ACC112 (cell line): ENCODE measurements around the gene APBA2.

Source experiments
- H2AFZ ChIP-seq: fragments of 200-600 bp; sonication (generic); one replicate; pipeline ENCODE4 v1.6.0; 2017; ENCODE audit warnings: antibody characterized with exemption, low read length; ENCODE audit not compliant: unreplicated experiment
- H3K27ac ChIP-seq: fragments of 200-600 bp; sonication (generic); 2 replicates; pipeline ENCODE4 v1.5.1; 2014; ENCODE audit warnings: low read depth, mild to moderate bottlenecking, antibody characterized with exemption, low read length, moderate library complexity
- H3K27me3 ChIP-seq: fragments of 200-600 bp; sonication (generic); 2 replicates; pipeline ENCODE4 v1.6.1; 2014; ENCODE audit warnings: mild to moderate bottlenecking, antibody characterized with exemption, low read length, moderate library complexity, mixed read lengths; ENCODE audit not compliant: insufficient read depth
- H3K36me3 ChIP-seq: fragments of 200-600 bp; sonication (generic); 2 replicates; pipeline ENCODE4 v1.6.1; 2016; ENCODE audit warnings: mild to moderate bottlenecking, antibody characterized with exemption, low read length, moderate library complexity, mixed read lengths; ENCODE audit not compliant: insufficient read depth
- H3K4me1 ChIP-seq: fragments of 200-600 bp; sonication (generic); one replicate; pipeline ENCODE4 v1.6.1; 2016; ENCODE audit warnings: low read length, mixed read lengths; ENCODE audit not compliant: insufficient read depth, unreplicated experiment, control insufficient read depth
- H3K4me3 ChIP-seq: fragments of 200-600 bp; sonication (generic); 2 replicates; pipeline ENCODE4 v1.5.1; 2014; ENCODE audit warnings: mild to moderate bottlenecking, low read depth, low read length
- H3K79me2 ChIP-seq: fragments of 200-600 bp; sonication (generic); one replicate; pipeline ENCODE4 v1.6.0; 2016; ENCODE audit warnings: low read length; ENCODE audit not compliant: control insufficient read depth, unreplicated experiment, insufficient read depth

The APBA2 gene

GRCh38 chr15:28878209-28878608 is 7.6 kb upstream of the APBA2 start:
- Histone ChIP-seq H3K27me3 (no peaks in the 10 kb centered on the region), H2AFZ (no peak overlapping the region), H3K79me2 (no peaks in the 10 kb centered on the region), H3K4me3 (no peak overlapping the region), H3K36me3 (no peaks in the 10 kb centered on the region), H3K4me1 (no peaks in the 10 kb centered on the region), H3K27ac (no peak overlapping the region)

GRCh38 chr15:28879551-28879950 is 6.2 kb upstream of the APBA2 start:
- H3K27me3 ChIP-seq, result no peaks in the 10 kb centered on the region
- no peaks in the 10 kb centered on the region for H3K36me3 ChIP-seq
- H3K27ac ChIP-seq, result no peak overlapping the region
- no peaks in the 10 kb centered on the region for H3K4me1 ChIP-seq
- H3K4me3 ChIP-seq, result no peak overlapping the region
- no peak overlapping the region for H2AFZ ChIP-seq
- no peaks in the 10 kb centered on the region for H3K79me2 ChIP-seq

- no peaks in the 10 kb centered on the region for H3K27me3 ChIP-seq
- no peaks in the 10 kb centered on the region for H3K36me3 ChIP-seq
- H2AFZ ChIP-seq, result no peak overlapping the region
These were observed 5.1 kb upstream of the APBA2 start for GRCh38 chr15:28880680-28881079.

GRCh38 chr15:28881170-28881569 is 4.6 kb upstream of the APBA2 start:
- no peak overlapping the region for H2AFZ ChIP-seq
- H3K27me3 ChIP-seq, result no peaks in the 10 kb centered on the region
- no peak overlapping the region for H3K27ac ChIP-seq
- H3K36me3 ChIP-seq, result no peaks in the 10 kb centered on the region
- H3K4me3 ChIP-seq, result no peak overlapping the region
- no peaks in the 10 kb centered on the region for H3K4me1 ChIP-seq
- no peaks in the 10 kb centered on the region for H3K79me2 ChIP-seq

More at GRCh38 chr15:28880680-28881079, 5.1 kb upstream of the APBA2 start:
- Histone ChIP-seq H3K4me1 (no peaks in the 10 kb centered on the region), H3K4me3 (no peak overlapping the region), H3K79me2 (no peaks in the 10 kb centered on the region), H3K27ac (no peak overlapping the region)

- Histone ChIP-seq H3K4me3 (no peak overlapping the region), H3K27me3 (no peaks in the 10 kb centered on the region), H3K27ac (no peak overlapping the region), H3K79me2 (peaks cover 1% of the 10 kb centered on the region), H3K4me1 (peaks cover 2% of the 10 kb centered on the region), H3K36me3 (no peaks in the 10 kb centered on the region), H2AFZ (no peak overlapping the region)
These were observed 4.2 kb upstream of the APBA2 start for GRCh38 chr15:28881600-28881999.

- Histone ChIP-seq H3K27me3 (no peaks in the 10 kb centered on the region), H3K27ac (no peak overlapping the region), H3K4me1 (peaks cover 6% of the 10 kb centered on the region), H2AFZ (no peak overlapping the region), H3K79me2 (peaks cover 4% of the 10 kb centered on the region), H3K4me3 (no peak overlapping the region), H3K36me3 (no peaks in the 10 kb centered on the region)
These were observed 1.4 kb upstream of the APBA2 start for GRCh38 chr15:28884151-28884940.

GRCh38 chr15:28885128-28885629 is 595 bp upstream of the APBA2 start:
- Histone ChIP-seq H3K27ac (no peak overlapping the region), H3K79me2 (peaks cover 4% of the 10 kb centered on the region), H2AFZ (peak overlapping the region; percentile 93), H3K36me3 (no peaks in the 10 kb centered on the region), H3K4me3 (peak overlapping the region; percentile 92), H3K27me3 (no peaks in the 10 kb centered on the region), H3K4me1 (peaks cover 6% of the 10 kb centered on the region)

- Histone ChIP-seq H3K36me3 (no peaks in the 10 kb centered on the region), H3K79me2 (peaks cover 4% of the 10 kb centered on the region), H3K4me3 (peak overlapping the region; percentile 92), H2AFZ (no peak overlapping the region), H3K27ac (no peak overlapping the region), H3K4me1 (peaks cover 11% of the 10 kb centered on the region), H3K27me3 (no peaks in the 10 kb centered on the region)
These were observed 911 bp downstream of the APBA2 start for GRCh38 chr15:28886431-28887338.

- H3K79me2 ChIP-seq, result peaks cover 4% of the 10 kb centered on the region
- H3K36me3 ChIP-seq, result no peaks in the 10 kb centered on the region
- peaks cover 11% of the 10 kb centered on the region for H3K4me1 ChIP-seq
- no peaks in the 10 kb centered on the region for H3K27me3 ChIP-seq
- H3K27ac ChIP-seq, result no peak overlapping the region
- no peak overlapping the region for H2AFZ ChIP-seq
- peak overlapping the region; percentile 92; the same call in 1 of the 2 replicates for H3K4me3 ChIP-seq
These were observed 1.8 kb downstream of the APBA2 start for GRCh38 chr15:28887339-28888174.

GRCh38 chr15:28888302-28888894 is 2.6 kb downstream of the APBA2 start:
- no peak overlapping the region for H3K27ac ChIP-seq
- H3K79me2 ChIP-seq, result peaks cover 4% of the 10 kb centered on the region
- no peaks in the 10 kb centered on the region for H3K36me3 ChIP-seq
- H3K4me3 ChIP-seq, result no peak overlapping the region
- H2AFZ ChIP-seq, result no peak overlapping the region
- no peaks in the 10 kb centered on the region for H3K27me3 ChIP-seq
- H3K4me1 ChIP-seq, result peaks cover 11% of the 10 kb centered on the region
